GM08714 (cell line): ENCODE data around the gene HOMEZ.
A peak's percentile ranks its signal among the peaks of the same experiment; 100 is the strongest.
"Not testable (repeated sequence)": the region's sequence is repeated elsewhere in the genome, so short reads cannot be mapped to it uniquely, and the experiment has no call there.

Experiments used
- H3K4me3 ChIP-seq: fragments of 200-500 bp; sonication (Bioruptor generic); 2 replicates; pipeline ENCODE4 v1.5.1; 2014; ENCODE audit warnings: mild to moderate bottlenecking, low read length, inconsistent platforms
- ZNF274 ChIP-seq: IDR thresholded peaks from 2 replicates; pipeline ENCODE4 v1.6.1; 2012; ENCODE audit warnings: mild to moderate bottlenecking, low read depth, low read length

Gene HOMEZ

GRCh38 chr14:23237772-23238594 is 47.9 kb downstream of the HOMEZ start, which contains the start of gene RNF212B:
Gene RNF212B (plus strand): TSS chr14:23237936. CDS start chr14:23240346, 2,410 bp downstream.
- H3K4me3 ChIP-seq: peak within 1 kb of the TSS; percentile 33; the same call in 1 of the 2 replicates
- TF ChIP-seq ZNF274: no peak

DNA sequence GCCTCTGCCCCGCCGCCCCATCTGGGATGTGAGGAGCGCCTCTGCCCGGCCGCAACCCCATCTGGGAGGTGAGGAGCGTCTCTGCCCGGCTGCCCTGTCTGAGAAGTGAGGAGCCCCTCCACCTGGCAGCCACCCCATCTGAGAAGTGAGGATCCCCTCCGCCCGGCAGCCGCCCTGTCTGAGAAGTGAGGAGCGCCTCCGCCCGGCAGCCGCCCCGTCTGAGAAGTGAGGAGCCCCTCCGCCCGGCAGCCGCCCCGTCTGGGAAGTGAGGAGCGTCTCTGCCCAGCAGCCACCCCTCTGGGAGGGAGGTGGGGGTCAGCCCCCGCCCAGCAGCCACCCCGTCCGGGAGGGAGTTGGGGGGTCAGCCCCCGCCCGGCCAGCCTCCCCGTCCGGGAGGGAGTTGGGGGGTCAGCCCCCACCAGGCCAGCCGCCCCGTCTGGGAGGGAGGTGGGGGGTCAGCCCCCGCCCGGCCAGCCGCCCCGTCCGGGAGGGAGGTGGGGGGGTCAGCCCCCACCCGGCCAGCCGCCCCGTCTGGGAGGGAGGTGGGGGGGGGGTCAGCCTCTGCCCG is 53.6 kb downstream of the HOMEZ start:
- H3K4me3 ChIP-seq: not testable (repeated sequence)

DNA sequence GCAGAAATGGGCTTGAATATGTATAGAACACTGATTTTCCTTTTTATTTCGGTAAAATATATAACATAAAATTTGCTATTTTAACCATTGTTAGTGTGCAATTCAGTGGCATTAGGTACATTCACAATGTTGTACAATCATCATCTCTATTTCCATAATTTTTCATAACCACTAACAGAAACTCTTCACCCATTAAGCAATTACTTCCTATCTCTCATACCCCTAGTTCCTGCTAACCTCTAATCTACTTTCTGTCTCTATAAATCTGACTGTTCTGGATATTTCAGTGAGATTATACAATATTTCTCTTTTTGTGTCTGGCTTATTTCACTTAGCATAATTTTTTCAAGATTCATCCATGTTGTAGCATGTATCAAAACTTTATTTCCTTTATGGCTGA is 57.1 kb downstream of the HOMEZ start:
- no peak for TF ChIP-seq ZNF274
- no peak overlapping the region for H3K4me3 ChIP-seq

DNA sequence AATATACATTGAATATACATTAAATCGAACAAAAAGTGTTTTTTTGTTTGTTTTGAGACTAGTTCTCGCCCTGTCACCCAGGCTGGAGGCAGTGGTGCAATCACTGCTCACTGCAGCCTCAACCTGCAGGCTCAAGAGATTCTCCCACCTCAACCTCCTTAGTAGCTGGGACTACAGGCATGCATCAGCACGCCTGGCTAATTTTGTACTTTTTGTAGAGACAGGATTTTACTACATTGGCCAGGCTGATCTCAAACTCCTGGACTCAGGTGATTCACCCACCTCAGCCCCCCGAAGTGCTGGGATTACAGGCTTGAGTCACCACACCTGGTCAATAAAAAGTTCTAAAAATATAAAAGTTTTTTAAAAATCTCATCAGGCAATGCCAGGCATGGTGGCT is 58.4 kb downstream of the HOMEZ start:
- H3K4me3 ChIP-seq: no peak overlapping the region
- TF ChIP-seq ZNF274: no peak

DNA sequence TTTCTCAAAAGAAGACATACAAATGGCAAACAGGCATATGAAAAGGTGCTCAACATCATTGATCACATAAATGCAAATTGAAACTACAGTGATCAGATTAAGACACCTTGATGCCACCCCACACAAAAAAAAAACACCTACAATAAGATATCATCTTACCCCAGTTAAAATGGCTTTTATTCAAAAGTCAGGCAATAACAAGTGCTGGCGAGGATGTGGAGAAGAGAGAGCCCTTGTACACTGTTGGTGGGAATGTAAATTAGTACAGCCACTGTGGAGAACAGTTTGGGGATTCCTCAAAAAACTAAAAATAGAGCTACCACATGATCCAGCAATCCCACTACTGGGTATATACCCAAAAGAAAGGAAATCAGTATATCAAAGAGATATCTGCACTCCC is 61.0 kb downstream of the HOMEZ start:
- H3K4me3 ChIP-seq: not testable (repeated sequence)
